Measurements from ENCODE around the gene NAT16. TPM values are rescaled to one million over a fixed set of nuclear protein-coding genes. Genes with fewer than 3 reads are reported as not detected.

Gene NAT16
- total and polyA plus RNA-seq, 2 of the 8 experiments (the other 6 are each of a cell fraction or from before 2014, with no cell fraction given): 0.26 to 0.84 TPM

GRCh38 chr7:101211501-101211900 lies 31.4 kb upstream of the NAT16 start:
- Histone ChIP-seq H3K4me2 (ENCODE audit: insufficient read depth in 1 of 2, low read depth in 2 of 2, low read length in 2 of 2) (no peak overlapping the region), H3K18ac (ENCODE audit: extremely low read depth, low read length) (no peak overlapping the region), H2AFZ (ENCODE audit: low read length) (no peak overlapping the region), H2BK120ac (replicated peaks; ENCODE audit: low read depth, low read length) (no peak overlapping the region), H2BK12ac (ENCODE audit: low read depth, low read length) (no peak overlapping the region), H3K23ac (ENCODE audit: insufficient read length) (no peak overlapping the region), H3K36me3 (ENCODE audit: control insufficient read depth in 2 of 4, insufficient read depth in 4 of 4, low read length in 3 of 4) (peaks cover 0 to 4% (median 0%) of the 10 kb centered on the region in 4 experiments; a peak in 3 of 8 replicates), H4K91ac (replicated peaks; ENCODE audit: insufficient read length, low read length) (no peak overlapping the region), H3K4me3 (ENCODE audit: extremely low read depth in 1 of 4, insufficient read depth in 2 of 4, low read depth in 3 of 4, low read length in 4 of 4) (no peak overlapping the region), H3K79me2 (ENCODE audit: control insufficient read depth in 1 of 2, insufficient read depth in 2 of 2, low read length in 2 of 2) (no peaks in the 10 kb centered on the region), H2BK5ac (ENCODE audit: low read depth, low read length) (no peak overlapping the region), H3K56ac (replicated peaks; ENCODE audit: insufficient read length, low read depth, low read length) (no peak overlapping the region), H2BK15ac (ENCODE audit: low read length) (no peak overlapping the region), H3K9ac (replicated peaks in 1 of 4; ENCODE audit: extremely low read depth in 1 of 4, low read depth in 3 of 4, low read length in 3 of 4) (no peak overlapping the region), H3K27ac (ENCODE audit: low read depth, low read length) (no peak overlapping the region), H3K79me1 (ENCODE audit: low read depth, low read length) (no peaks in the 10 kb centered on the region), H4K20me1 (replicated peaks in 1 of 2; ENCODE audit: control insufficient read depth in 1 of 2, insufficient read depth in 2 of 2, low read length in 2 of 2) (peaks cover 0 to 3% of the 10 kb centered on the region in 2 experiments), H3K4ac (replicated peaks; ENCODE audit: insufficient read length, low read depth, low read length) (no peak overlapping the region), H3K4me1 (replicated peaks in 1 of 4; ENCODE audit: control insufficient read depth in 3 of 4, insufficient read depth in 4 of 4, low read length in 3 of 4) (peaks cover 0 to 7% (median 3%) of the 10 kb centered on the region in 4 experiments; a peak in 4 of 7 replicates), H3K27me3 (replicated peaks in 1 of 4; ENCODE audit: control insufficient read depth in 3 of 4, extremely low read depth in 1 of 4, insufficient read depth in 3 of 4, low read length in 3 of 4) (no peaks in the 10 kb centered on the region), H2AK5ac (ENCODE audit: low read depth, low read length) (no peak overlapping the region), H2BK20ac (ENCODE audit: low read length) (no peak overlapping the region), H3K23me2 (ENCODE audit: low read depth, low read length) (no peaks in the 10 kb centered on the region; the same call in 1 of the 2 replicates), H4K8ac (ENCODE audit: extremely low read depth, insufficient read depth, low read length) (no peak overlapping the region), H4K5ac (ENCODE audit: insufficient read length, low read depth, low read length) (no peak overlapping the region), H3K9me3 (ENCODE audit: insufficient read depth in 2 of 2, low read depth in 1 of 2, low read length in 1 of 2) (no peaks in the 10 kb centered on the region), H3K14ac (ENCODE audit: insufficient read length) (no peak overlapping the region)
- CTCF ChIA-PET (ENCODE audit: partially characterized antibody): interaction anchor here (0.7 to 1.6 kb wide), 9 partner anchors 8 to 103 kb away, joined by 3 to 7 read pairs (median 3); no protein-coding TSS in a partner anchor
- FAIRE-seq: no peak
- POLR2A ChIA-PET (ENCODE audit: partially characterized antibody): interaction anchor here (0.9 to 1.8 kb wide), 6 partner anchors 11 to 84 kb away, joined by 3 to 6 read pairs (median 4); partner anchors contain the start of gene MOGAT3
- WGBS, 2 experiments (ENCODE audit: extremely low coverage in 1 of 2, insufficient coverage in 1 of 2, insufficient read length in 1 of 2, insufficient replicate concordance in 2 of 2, low coverage in 1 of 2, low lambda C conversion rate in 2 of 2, missing lambda C conversion rate in 1 of 2): 94% methylated on average over 23 of the region's 24 CpGs; no CpG with 5 or more reads in 1 of the 2 experiments
- no peak for DNase-seq (ENCODE audit: low read depth in 1 of 2, low spot score in 2 of 2)
- no peak for TF ChIP-seq TEAD4 (IDR thresholded peaks at IDR 0.05; ENCODE audit: low read depth, low read length)
- TF ChIP-seq CREB1 (IDR thresholded peaks at IDR 0.05): no peak
- TF ChIP-seq PHF8 (conservative IDR thresholded peaks at IDR 0.05; ENCODE audit: low read depth, low read length): no peak
- no peak for TF ChIP-seq EZH2 (IDR thresholded peaks at IDR 0.05; ENCODE audit: low read depth, low read length, severe bottlenecking)
- TF ChIP-seq USF2 (IDR thresholded peaks at IDR 0.05; ENCODE audit: low read length): no peak
- no peak for TF ChIP-seq BCL11A (IDR thresholded peaks at IDR 0.05; ENCODE audit: low read depth in 2 of 2, low read length in 2 of 2)
- TF ChIP-seq TBP (IDR thresholded peaks at IDR 0.05; ENCODE audit: low read depth, low read length): no peak

All from H1 (cell line).